HG03575 (cell line): ENCODE results near the gene RPE65.
A peak's percentile ranks its signal among the peaks of the same experiment; 100 is the strongest.
"Not testable (repeated sequence)": the region's sequence is repeated elsewhere in the genome, so short reads cannot be mapped to it uniquely, and the experiment has no call there.

ENCODE experiments used
- ATAC-seq: cut with Tn5 transposase; IDR thresholded peaks from one replicate; pipeline ENCODE4 v1.9.1; 2021; ENCODE audit not compliant: unreplicated experiment, insufficient number of reproducible peaks, low FRiP score; ENCODE audit errors: extremely low read depth

The RPE65 gene

GRCh38 chr1:68449901-68450300, at the start of gene RPE65:
Gene RPE65 (minus strand): TSS chr1:68449954. CDS start chr1:68449905, 49 bp downstream.
- ATAC-seq = no peak

DNA sequence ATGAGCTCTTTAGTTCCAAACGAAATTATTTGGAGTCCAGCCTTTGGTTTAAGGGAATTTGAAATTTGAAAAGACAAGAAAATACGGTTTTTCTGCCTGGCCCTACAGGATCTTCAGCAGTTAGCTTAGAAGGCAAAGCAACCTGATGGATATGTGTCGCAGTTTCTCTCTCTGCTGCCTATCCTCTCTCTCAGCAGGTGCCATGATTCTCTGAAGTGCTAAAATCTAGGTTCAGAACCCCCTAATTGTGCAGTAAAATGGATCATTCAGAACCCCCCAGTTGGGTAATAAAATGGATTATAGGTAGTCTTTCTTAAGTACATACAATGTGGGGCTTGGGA, 47.6 kb upstream of the RPE65 start:
- ATAC-seq = peak; percentile 5

DNA sequence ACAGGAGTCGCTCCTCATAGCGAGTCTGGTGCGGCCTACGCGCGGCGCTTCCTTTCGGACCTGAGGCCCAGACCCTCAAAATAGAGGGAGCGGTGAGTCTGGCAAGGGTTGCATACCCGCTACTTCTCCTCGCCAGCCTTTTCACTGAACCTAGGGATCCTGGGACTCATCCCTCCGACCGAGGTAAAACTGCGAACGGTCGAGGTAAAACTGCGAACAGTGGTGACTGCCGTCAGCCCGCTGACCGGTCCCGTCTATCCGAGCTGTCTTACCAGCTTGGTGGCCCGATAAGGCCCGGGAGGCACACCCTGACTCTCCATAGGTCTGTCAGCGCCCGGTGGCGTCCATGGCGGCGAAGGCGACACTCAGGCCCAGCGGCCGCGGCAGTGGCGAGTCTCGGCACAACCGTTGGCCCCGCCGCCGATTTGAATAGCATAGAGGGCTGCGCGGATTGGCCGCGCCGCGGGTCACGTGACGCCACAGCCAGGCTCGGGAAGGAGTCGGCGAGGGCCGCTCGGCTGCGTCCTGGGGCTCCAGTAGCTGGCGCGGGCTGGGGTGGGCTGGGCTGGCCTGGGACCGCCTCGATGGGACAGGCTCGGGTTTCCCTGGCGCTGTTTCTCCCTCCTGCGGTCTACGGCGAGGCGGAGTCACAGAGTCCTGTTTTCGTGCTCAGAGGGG, 47.1 kb upstream of the RPE65 start, which contains the start of gene DEPDC1:
Gene DEPDC1, minus strand, starts transcription at position 403 of the 678 bp plus-strand sequence. Its CDS starts 83 bp downstream, at position 320.
- peak; percentile 94 for ATAC-seq

GRCh38 chr1:68495968-68496679, 46.4 kb upstream of the RPE65 start:
- ATAC-seq = no peak

DNA sequence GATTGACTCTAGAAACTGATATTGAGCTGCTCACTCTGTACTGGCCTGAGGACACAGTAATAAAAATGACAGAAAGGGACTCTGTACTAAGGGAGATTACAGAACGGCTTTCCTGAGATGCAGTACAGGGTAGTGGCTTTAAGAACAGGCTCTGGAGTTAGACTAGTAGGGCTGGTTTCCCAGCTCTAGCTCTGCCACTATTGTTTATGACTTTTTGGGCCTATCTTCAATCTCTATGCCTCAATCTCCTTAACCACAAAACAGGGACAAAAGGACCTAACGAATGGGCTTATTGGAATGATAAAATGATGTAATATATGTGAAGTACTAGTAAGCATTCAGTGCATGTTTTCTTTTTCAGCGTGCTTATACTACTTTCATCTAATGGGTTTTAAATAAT, 45.8 kb upstream of the RPE65 start:
- no peak for ATAC-seq

- no peak for ATAC-seq
Measured at GRCh38 chr1:68493193-68493592, 43.4 kb upstream of the RPE65 start.

DNA sequence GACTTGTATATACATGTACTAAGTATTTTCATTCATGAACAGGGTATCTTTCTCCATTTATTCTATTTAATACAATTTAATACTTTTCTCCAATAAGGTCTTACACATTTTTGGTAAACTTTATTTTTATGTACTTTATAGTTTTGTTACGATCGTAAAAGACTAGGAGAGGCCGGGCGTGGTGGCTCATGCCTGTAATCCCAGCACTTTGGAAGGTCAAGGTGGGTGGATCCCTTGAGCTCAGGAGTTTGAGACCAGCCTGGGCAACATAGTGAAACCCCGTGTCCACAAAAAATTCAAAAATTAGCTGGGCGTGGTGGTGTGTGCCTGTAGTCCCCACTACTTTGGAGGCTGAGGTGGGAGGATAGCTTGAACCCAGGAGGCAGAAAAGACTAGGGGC, 42.5 kb upstream of the RPE65 start:
- not testable (repeated sequence) for ATAC-seq

DNA sequence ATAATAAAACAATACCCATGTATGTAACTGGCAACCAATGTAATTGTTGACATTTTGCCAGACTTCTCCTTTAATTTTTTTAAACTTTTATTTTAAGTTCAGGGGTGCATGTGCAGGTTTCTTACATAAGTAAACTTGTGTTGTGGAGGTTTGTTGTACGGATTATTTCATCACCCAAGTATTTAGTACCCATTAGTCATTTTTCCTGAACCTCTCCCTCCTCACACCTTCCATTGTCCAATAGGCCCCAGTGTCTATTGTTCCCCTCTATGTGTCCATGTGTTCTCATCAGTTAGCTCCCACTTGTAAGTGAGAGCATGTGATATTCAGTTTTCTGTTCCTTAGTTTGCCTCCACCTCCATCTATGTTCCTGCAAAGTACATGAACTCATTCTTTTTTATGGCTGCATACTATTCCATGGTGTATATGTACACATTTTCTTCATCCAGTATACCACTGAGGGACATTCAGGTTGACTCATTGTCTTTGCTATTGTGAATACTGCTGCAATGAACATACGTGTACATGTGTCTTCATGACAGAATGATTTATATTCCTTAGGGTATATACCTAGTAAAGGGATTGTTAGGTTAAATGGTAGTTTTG, 40.4 kb upstream of the RPE65 start:
- no peak for ATAC-seq

DNA sequence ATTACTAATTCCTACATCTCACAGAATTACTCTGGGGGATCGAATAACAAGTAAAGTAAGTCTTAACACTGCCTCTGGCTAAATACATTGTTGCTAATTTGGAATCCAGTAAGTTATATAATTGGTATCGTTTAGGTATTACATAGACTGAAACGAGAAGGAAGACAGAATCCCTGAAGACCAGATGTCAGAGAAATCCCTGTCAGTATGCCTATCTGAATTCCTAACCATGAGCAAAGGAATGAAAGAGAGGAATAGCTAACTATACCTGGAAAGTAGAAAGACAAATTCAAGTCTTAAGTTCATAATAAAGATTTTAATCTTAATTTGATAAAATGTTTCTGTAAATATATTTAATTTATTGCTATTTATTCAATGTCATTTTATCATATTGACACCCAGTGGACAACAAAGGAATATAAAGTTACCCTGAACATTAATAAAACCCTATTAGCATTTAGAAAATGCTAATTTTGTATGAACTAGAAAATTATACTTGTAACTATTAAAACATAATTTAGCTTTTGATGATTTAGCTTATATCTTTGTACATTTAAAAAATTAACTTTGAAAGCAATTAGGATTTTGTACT, 35.8 kb upstream of the RPE65 start:
- no peak for ATAC-seq

DNA sequence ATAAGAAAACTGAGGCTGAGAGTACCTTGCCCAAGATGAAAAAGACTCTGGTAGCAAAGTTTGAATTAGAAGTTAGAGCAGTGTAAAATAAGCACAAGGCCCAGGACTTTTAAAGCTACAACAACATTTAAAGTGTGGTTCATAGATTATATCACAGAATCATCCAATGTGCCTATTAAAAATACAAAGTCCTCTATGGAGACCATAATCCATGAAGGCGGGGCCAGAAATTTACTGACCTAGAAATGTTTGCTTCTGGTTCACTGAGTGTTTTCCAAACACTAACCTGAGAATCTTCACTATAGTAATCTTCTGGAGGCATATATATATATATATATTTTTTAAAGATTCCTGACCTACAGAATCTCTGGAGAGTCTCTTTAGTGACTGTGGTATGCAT, 34.9 kb upstream of the RPE65 start:
- no peak for ATAC-seq

GRCh38 chr1:68481041-68481440, 31.3 kb upstream of the RPE65 start:
- no peak for ATAC-seq

- no peak for ATAC-seq
Measured at GRCh38 chr1:68479501-68479900, 29.7 kb upstream of the RPE65 start.

DNA sequence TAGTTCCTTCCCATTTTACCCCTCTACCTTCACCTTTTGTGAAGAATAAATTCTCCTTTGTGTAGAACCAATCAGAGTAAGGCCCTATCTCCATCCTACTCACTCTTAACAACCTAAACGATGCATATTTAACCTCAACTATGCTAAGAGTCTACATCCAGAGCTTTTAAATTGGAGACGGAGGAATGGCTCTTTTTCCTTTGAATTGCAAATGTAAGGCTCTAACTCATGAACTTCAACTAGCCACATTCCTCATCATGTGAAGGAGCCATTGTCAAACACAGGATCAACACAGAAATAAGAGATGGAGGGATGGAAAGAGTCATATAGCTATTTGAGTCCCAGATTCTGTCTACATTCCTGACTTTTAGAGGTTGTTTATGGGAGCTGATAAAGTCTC, 28.9 kb upstream of the RPE65 start:
- ATAC-seq = no peak

GRCh38 chr1:68476626-68477025, 26.9 kb upstream of the RPE65 start:
- ATAC-seq = not testable (repeated sequence)

GRCh38 chr1:68473060-68473459, 23.3 kb upstream of the RPE65 start:
- ATAC-seq = no peak

DNA sequence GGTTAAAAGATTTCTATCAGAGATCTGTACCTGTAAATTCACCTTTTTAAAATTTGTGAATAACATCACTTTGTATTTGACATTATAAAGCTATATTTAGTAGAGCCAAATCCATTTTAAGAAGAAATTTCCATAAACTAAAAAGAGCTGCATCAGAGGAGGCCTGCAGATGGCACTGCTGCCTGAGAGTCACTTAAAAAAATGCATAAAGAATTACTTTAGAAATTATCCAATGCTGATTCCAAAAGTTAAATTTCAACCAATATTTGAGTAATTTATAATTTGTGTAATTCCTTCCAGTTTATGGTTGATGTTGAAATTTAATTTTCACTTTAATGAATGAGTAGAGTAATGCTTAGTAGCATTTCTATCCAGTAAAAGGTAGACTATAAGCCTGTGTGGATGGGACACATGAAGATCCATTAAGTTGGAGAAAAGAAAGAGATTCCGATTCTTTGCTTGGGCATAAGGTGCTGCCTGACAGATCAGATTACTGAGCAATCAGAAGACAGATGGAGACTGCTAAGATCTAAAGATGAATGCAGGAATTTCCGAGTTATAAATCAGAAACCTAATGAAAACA, 20.7 kb upstream of the RPE65 start:
- ATAC-seq = no peak

- no peak for ATAC-seq
Measured at GRCh38 chr1:68464891-68465290, 15.1 kb upstream of the RPE65 start.

DNA sequence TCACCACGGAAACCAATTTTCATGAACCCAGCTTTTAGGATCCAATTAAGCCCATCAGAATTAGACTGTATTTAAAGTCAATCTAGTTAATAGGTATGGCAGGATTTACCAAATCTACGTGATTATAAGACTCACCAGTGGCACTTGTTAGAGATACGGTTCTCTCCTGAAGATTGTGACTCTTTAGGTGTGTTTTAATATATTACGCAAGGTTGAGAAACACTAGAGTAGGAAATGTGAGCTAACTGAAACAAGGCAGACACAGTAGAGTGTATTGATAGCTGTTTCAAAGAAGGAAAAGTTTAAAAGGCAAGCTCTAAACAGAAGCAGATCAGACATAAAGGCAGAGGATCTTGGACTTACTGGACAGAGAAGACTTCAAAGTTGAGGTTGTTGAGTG, 11.2 kb upstream of the RPE65 start:
- no peak for ATAC-seq

DNA sequence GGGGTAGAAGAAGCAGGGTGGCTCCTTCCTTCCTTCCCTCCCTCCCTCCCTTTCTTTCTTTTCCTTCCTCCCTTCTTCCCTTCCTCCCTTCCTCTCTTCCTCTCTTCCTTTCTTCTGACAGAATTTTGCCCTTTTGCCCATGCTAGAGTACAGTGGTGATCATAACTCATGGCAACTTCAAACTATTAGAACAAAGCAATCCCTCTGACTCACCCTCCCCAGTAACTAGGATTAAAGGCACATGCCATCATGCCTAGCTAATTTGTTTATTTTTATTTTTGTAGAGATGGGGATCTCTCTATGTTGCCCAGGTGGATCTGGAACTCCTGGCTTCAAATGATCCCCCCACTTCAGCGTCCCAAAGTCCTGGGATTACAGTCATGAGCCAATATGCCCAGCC, 10.0 kb upstream of the RPE65 start:
- ATAC-seq = no peak

DNA sequence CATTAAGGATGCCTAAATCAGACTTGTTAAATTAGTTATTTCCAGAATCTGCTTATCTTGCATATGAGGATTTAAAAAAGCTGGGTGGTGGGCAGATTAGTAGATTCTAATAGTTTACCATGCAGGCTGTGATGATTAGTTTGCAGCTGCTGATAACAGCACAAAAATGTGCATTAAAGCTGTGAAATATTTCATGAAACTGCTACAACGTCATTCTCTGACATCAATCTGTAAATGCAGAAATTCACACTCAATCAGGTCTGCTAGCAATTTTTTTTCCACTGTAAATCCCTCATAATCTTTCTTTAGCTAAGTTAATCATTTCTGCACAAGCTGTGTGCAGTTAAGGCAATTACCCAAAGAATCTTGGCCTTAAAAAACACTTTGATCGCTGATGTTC, 9.3 kb upstream of the RPE65 start:
- ATAC-seq = no peak
